ENCODE measurements around the gene ESYT3. TPM values are rescaled to one million over a fixed set of nuclear protein-coding genes. Genes with fewer than 3 reads are reported as not detected.

Gene ESYT3, protein sequence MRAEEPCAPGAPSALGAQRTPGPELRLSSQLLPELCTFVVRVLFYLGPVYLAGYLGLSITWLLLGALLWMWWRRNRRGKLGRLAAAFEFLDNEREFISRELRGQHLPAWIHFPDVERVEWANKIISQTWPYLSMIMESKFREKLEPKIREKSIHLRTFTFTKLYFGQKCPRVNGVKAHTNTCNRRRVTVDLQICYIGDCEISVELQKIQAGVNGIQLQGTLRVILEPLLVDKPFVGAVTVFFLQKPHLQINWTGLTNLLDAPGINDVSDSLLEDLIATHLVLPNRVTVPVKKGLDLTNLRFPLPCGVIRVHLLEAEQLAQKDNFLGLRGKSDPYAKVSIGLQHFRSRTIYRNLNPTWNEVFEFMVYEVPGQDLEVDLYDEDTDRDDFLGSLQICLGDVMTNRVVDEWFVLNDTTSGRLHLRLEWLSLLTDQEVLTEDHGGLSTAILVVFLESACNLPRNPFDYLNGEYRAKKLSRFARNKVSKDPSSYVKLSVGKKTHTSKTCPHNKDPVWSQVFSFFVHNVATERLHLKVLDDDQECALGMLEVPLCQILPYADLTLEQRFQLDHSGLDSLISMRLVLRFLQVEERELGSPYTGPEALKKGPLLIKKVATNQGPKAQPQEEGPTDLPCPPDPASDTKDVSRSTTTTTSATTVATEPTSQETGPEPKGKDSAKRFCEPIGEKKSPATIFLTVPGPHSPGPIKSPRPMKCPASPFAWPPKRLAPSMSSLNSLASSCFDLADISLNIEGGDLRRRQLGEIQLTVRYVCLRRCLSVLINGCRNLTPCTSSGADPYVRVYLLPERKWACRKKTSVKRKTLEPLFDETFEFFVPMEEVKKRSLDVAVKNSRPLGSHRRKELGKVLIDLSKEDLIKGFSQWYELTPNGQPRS
- total RNA-seq (2021; fragmentation: NEBNext Ultra II Directional; extraction: Animal tissue kit (Norgen Biotek cat#: 25700)) = under 1 TPM in 2 of 6 experiments, not detected in 4; 0.05 to 0.09 TPM
- long read RNA-seq = 0 reads

DNA sequence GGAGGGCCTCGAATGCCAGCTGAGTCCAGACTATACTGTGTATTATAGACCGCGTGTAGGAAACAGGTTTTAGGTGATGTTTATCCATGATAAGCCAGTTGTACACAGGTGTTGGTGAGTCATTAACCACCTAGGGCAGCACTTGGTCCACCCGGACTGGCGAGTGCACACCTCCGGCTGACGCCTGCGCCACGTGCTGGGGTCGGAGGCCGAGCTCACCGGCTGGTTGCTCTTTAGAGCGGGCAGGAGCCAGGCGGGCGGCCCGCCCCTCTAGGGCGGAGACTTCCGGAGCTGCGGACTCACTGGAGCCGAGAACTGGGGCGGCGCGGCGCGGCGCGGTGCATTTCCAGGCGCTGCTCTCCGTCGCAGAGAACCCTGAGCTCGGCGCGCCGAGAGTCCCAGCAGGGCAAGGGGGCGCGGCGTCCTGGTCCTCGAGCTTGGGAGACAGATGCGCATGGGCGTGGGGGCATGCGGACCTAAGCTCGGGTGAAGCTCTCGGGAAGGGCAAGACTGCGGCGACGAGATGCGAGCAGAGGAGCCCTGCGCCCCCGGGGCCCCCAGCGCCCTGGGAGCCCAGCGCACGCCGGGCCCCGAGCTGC lies at the start of gene ESYT3:
TSS of gene ESYT3 (plus strand) at position 341 of the 599 bp plus-strand sequence. CDS start at position 524, 183 bp downstream.
- H3K36me3 Mint-ChIP-seq (ENCODE audit: low read depth) = peaks cover 8% of the 10 kb centered on the region; the same call in 1 of the 2 replicates
- no peak within 1 kb of the TSS for H3K27ac Mint-ChIP-seq
- H3K9me3 Mint-ChIP-seq = no peaks in the 10 kb centered on the region; the same call in 1 of the 2 replicates
- TF ChIP-seq CTCF (IDR thresholded peaks at IDR 0.05) = no peak
- H3K4me3 Mint-ChIP-seq = peak within 1 kb of the TSS; percentile 70
- peaks cover 13% of the 10 kb centered on the region for H3K4me1 Mint-ChIP-seq (ENCODE audit: low read depth)
- peaks cover 56% of the 10 kb centered on the region for H3K27me3 Mint-ChIP-seq (ENCODE audit: insufficient read depth)
- DNase-seq = no peak

GRCh38 chr3:138384976-138385375 lies 49.4 kb upstream of the ESYT3 start:
- no peaks in the 10 kb centered on the region for H3K9me3 Mint-ChIP-seq
- H3K27me3 Mint-ChIP-seq (ENCODE audit: insufficient read depth) = no peaks in the 10 kb centered on the region; the same call in 1 of the 2 replicates
- H3K4me3 Mint-ChIP-seq = no peak overlapping the region
- H3K36me3 Mint-ChIP-seq (ENCODE audit: low read depth) = peaks cover 13% of the 10 kb centered on the region; the same call in 1 of the 2 replicates
- no peak for TF ChIP-seq CTCF (IDR thresholded peaks at IDR 0.05)
- H3K4me1 Mint-ChIP-seq (ENCODE audit: low read depth) = peaks cover 28% of the 10 kb centered on the region
- no peak overlapping the region for H3K27ac Mint-ChIP-seq
- no peak for DNase-seq

GRCh38 chr3:138389144-138389601 lies 45.2 kb upstream of the ESYT3 start:
- Mint-ChIP-seq H3K4me1 (ENCODE audit: low read depth) (peaks cover 35% of the 10 kb centered on the region), H3K4me3 (peak overlapping the region; percentile 54; the same call in 1 of the 2 replicates), H3K27me3 (ENCODE audit: insufficient read depth) (no peaks in the 10 kb centered on the region), H3K27ac (peak overlapping the region; percentile 84), H3K9me3 (no peaks in the 10 kb centered on the region), H3K36me3 (ENCODE audit: low read depth) (peaks cover 7% of the 10 kb centered on the region; the same call in 1 of the 2 replicates)
- TF ChIP-seq CTCF (IDR thresholded peaks at IDR 0.05) = no peak
- no peak for DNase-seq

DNA sequence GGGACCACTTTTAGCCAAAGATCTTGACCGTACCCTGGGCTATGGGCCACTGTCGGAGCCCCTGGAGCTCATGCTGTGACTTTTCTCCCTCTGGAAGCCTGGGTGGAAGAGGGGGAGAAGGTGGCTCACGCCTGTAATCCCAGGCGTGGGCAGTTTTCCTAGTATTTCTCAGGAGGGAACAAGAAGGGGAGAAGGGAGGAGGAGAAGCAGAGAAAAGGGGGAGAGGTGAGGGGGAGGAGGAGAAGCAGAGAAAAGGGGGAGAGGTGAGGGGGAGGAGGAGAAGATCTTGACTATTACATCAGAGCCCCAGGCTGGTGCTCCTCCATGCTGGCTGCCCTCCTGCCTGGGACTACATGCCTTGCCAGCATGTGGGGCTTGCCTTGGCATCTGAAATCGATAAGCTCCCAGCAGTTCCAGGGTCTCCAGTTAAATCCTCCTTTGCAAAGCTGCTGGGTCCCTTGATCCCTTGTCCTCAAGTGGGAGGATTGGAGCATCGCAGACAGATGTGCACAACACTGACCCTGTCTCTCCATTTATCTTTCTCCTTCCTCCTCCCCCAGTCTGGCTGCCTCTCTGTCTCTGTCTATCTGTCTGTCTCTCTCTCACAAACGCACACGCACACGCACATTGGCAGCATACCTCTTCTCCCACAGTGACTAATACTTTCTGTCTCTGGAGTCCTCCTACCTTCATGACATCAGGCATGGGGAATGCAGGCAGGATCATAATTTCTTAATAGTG lies 44.4 kb upstream of the ESYT3 start:
- H3K9me3 Mint-ChIP-seq = no peaks in the 10 kb centered on the region
- no peaks in the 10 kb centered on the region for H3K36me3 Mint-ChIP-seq (ENCODE audit: low read depth)
- TF ChIP-seq CTCF (IDR thresholded peaks at IDR 0.05) = no peak
- no peaks in the 10 kb centered on the region for H3K27me3 Mint-ChIP-seq (ENCODE audit: insufficient read depth)
- DNase-seq = peak; percentile 91
- H3K27ac Mint-ChIP-seq = peak overlapping the region; percentile 84
- H3K4me3 Mint-ChIP-seq = peak overlapping the region; percentile 48
- peaks cover 35% of the 10 kb centered on the region for H3K4me1 Mint-ChIP-seq (ENCODE audit: low read depth)

Data from HFFc6 (cell line).